ENCODE data around the gene CUEDC1. TPM values are rescaled to one million over a fixed set of nuclear protein-coding genes. Genes with fewer than 3 reads are reported as not detected.
A peak's percentile ranks its signal among the peaks of the same experiment; 100 is the strongest.

Gene CUEDC1
- total and polyA plus RNA-seq, 9 donors = 6.7 to 30.2 (median 21.5) TPM

- Histone ChIP-seq H3K27me3 (no peaks in the 10 kb centered on the region), H3K9me3 (no peaks in the 10 kb centered on the region), H3K36me3 (no peaks in the 10 kb centered on the region), H3K4me3 (no peak overlapping the region), H3K27ac (no peak overlapping the region), H3K4me1 (ENCODE audit: insufficient read depth) (peaks cover 10% of the 10 kb centered on the region)
- 95 to 97% (median 96%) methylated on average over 10 of the region's 10 CpGs for WGBS, 3 donors
- no peak for TF ChIP-seq POLR2A (IDR thresholded peaks at IDR 0.05)
- TF ChIP-seq, protein P1, sequence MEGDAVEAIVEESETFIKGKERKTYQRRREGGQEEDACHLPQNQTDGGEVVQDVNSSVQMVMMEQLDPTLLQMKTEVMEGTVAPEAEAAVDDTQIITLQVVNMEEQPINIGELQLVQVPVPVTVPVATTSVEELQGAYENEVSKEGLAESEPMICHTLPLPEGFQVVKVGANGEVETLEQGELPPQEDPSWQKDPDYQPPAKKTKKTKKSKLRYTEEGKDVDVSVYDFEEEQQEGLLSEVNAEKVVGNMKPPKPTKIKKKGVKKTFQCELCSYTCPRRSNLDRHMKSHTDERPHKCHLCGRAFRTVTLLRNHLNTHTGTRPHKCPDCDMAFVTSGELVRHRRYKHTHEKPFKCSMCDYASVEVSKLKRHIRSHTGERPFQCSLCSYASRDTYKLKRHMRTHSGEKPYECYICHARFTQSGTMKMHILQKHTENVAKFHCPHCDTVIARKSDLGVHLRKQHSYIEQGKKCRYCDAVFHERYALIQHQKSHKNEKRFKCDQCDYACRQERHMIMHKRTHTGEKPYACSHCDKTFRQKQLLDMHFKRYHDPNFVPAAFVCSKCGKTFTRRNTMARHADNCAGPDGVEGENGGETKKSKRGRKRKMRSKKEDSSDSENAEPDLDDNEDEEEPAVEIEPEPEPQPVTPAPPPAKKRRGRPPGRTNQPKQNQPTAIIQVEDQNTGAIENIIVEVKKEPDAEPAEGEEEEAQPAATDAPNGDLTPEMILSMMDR (IDR thresholded peaks at IDR 0.05) = no peak
- no peak for TF ChIP-seq EP300 (IDR thresholded peaks at IDR 0.05)
- DNase-seq = peak in 1 of 5 donors; percentile 27
- intact Hi-C loops (cut with DNase I) = loop anchor here in 1 of 4 donors (5.0 kb wide), 1 partner anchor 85 kb away; no protein-coding TSS in a partner anchor
Measured at GRCh38 chr17:57867126-57867525, 88.1 kb downstream of the CUEDC1 start.

DNA sequence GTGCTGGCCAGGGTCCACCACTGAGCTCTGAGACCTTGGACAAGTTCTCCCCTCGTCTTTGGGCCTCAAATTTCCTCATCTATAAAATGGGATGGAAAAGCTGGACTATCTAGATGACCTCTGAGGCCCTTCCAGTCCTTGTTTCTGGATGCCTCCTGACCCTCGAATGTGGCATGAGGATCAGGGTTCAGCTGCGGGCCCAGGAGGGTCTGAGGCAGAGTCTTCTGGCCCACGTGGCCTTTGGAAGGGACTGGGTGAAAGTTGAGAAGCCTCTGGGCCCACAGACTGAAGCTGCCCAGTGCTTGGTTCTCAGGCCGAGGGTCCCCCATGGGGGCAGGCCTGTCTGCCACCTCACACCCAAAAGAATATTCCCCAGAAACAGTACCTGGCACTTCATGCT is 88.5 kb downstream of the CUEDC1 start:
- no peak for DNase-seq
- intact Hi-C loops (cut with DNase I) = loop anchor here in 1 of 4 donors (5.0 kb wide), 1 partner anchor 86 kb away; no protein-coding TSS in a partner anchor
- no peaks in the 10 kb centered on the region for H3K9me3 ChIP-seq
- peaks cover 12% of the 10 kb centered on the region for H3K4me1 ChIP-seq (ENCODE audit: insufficient read depth)
- H3K4me3 ChIP-seq = no peak overlapping the region
- no peaks in the 10 kb centered on the region for H3K27me3 ChIP-seq
- 94 to 97% (median 95%) methylated on average over 5 of the region's 5 CpGs for WGBS, 3 donors
- TF ChIP-seq, protein P1 (IDR thresholded peaks at IDR 0.05) = no peak
- no peak for TF ChIP-seq EP300 (IDR thresholded peaks at IDR 0.05)
- no peak for TF ChIP-seq POLR2A (IDR thresholded peaks at IDR 0.05)
- no peaks in the 10 kb centered on the region for H3K36me3 ChIP-seq
- H3K27ac ChIP-seq = no peak overlapping the region

GRCh38 chr17:57866319-57866718 is 88.9 kb downstream of the CUEDC1 start:
- DNase-seq = peak in 1 of 5 donors; percentile 19
- no peak overlapping the region for H3K4me3 ChIP-seq
- no peaks in the 10 kb centered on the region for H3K36me3 ChIP-seq
- peaks cover 12% of the 10 kb centered on the region for H3K4me1 ChIP-seq (ENCODE audit: insufficient read depth)
- H3K9me3 ChIP-seq = no peaks in the 10 kb centered on the region
- no peaks in the 10 kb centered on the region for H3K27me3 ChIP-seq
- WGBS, 3 donors = 87 to 95% (median 93%) methylated on average over 10 of the region's 10 CpGs
- intact Hi-C loops (cut with DNase I) = loop anchor here in 1 of 4 donors (5.0 kb wide), 1 partner anchor 86 kb away; no protein-coding TSS in a partner anchor
- H3K27ac ChIP-seq = no peak overlapping the region
- TF ChIP-seq EP300 (IDR thresholded peaks at IDR 0.05) (no peak), POLR2A (IDR thresholded peaks at IDR 0.05) (no peak)
- TF ChIP-seq, protein P1 (IDR thresholded peaks at IDR 0.05) = no peak

DNA sequence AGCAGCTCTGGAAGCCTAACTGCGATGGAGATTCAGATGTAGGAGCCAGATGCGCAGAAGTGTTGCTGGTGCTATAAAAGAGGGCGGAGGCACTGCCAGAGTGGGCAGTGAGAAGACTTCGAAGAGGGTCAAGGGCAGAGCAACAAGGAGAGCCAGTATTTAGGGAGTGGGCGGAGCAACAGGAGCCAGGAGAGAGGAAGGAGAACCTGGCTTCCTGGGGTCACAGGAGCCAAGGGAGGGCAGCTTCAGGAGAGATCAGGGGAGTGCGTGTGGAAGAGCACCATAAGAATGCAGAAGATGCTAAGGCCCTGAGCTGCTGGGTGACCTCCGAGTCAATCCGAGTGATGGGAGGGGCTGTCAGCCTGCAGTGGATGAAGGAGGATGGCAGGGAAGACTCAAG is 90.9 kb downstream of the CUEDC1 start:
- DNase-seq = peak in 1 of 5 donors; percentile 7
- H3K9me3 ChIP-seq = no peaks in the 10 kb centered on the region
- H3K27ac ChIP-seq = no peak overlapping the region

More for the DNA sequence above, 90.9 kb downstream of the CUEDC1 start:
- Histone ChIP-seq H3K27me3 (no peaks in the 10 kb centered on the region), H3K36me3 (no peaks in the 10 kb centered on the region), H3K4me1 (ENCODE audit: insufficient read depth) (peaks cover 19% of the 10 kb centered on the region), H3K4me3 (no peak overlapping the region)
- TF ChIP-seq, protein P1 (IDR thresholded peaks at IDR 0.05) = no peak
- TF ChIP-seq POLR2A (IDR thresholded peaks at IDR 0.05) (no peak), EP300 (IDR thresholded peaks at IDR 0.05) (no peak)
- 80 to 83% (median 80%) methylated on average over 8 of the region's 8 CpGs for WGBS, 3 donors
- intact Hi-C loops (cut with DNase I) = loop anchor here in 2 of 4 donors (5.0 kb wide), 2 partner anchors 123 to 128 kb away; partner anchors contain the start of gene VEZF1 (in 1 of the 2)

Data from ovary (tissue), 9 donors.